WI38 (cell line): Measurements from ENCODE around the gene GYS2.

Experiments used
- H3K4me3 ChIP-seq: 2 replicates; pipeline ENCODE4 v1.5.1; 2011; ENCODE audit warnings: low read depth, mild to moderate bottlenecking, control low read depth, low read length
- TF ChIP-seq, protein P1 (sequence below): IDR thresholded peaks from 2 replicates; pipeline ENCODE4 v1.5.1; 2012; ENCODE audit warnings: low read depth, mild to moderate bottlenecking, control low read depth, low read length

The GYS2 gene

DNA sequence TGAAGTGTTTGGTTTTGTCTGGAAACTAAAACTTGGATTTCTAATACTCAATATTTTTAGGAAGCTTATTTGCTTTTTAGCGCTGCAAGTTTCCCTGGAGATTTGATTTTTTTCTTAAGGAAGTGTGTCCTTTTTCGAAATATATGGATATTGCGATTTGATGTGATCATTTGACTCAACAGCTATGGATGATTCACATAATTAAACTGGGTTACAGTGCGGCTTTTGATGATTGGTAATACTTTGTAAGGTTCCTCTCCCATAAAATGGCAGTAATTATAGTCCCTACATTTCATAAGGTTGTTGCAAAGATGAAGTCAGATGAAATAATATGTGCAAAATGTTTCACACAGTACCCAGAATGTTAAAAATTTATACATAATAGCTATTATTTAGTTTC is 39.9 kb upstream of the GYS2 start:
- H3K4me3 ChIP-seq: no peak overlapping the region
- TF ChIP-seq, protein P1, sequence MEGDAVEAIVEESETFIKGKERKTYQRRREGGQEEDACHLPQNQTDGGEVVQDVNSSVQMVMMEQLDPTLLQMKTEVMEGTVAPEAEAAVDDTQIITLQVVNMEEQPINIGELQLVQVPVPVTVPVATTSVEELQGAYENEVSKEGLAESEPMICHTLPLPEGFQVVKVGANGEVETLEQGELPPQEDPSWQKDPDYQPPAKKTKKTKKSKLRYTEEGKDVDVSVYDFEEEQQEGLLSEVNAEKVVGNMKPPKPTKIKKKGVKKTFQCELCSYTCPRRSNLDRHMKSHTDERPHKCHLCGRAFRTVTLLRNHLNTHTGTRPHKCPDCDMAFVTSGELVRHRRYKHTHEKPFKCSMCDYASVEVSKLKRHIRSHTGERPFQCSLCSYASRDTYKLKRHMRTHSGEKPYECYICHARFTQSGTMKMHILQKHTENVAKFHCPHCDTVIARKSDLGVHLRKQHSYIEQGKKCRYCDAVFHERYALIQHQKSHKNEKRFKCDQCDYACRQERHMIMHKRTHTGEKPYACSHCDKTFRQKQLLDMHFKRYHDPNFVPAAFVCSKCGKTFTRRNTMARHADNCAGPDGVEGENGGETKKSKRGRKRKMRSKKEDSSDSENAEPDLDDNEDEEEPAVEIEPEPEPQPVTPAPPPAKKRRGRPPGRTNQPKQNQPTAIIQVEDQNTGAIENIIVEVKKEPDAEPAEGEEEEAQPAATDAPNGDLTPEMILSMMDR: no peak

DNA sequence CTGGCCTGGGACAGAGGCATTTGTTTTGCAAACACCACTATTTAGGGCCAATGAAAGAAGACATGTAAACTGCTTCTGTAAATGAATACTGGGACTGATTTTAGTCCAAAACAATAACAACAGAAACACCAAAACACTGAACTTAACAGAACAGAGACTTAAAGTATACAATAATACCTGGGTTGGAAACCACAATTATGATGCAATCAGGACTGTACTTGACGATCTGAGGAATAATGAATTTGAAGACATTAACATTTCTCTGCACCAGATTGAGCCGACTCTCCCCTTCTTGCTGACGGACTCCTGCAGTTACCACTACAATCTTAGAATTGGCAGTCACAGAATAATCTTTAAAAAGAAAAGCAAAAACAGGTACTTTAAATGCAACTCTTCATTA is 39.1 kb upstream of the GYS2 start:
- H3K4me3 ChIP-seq: no peak overlapping the region
- TF ChIP-seq, protein P1: no peak

DNA sequence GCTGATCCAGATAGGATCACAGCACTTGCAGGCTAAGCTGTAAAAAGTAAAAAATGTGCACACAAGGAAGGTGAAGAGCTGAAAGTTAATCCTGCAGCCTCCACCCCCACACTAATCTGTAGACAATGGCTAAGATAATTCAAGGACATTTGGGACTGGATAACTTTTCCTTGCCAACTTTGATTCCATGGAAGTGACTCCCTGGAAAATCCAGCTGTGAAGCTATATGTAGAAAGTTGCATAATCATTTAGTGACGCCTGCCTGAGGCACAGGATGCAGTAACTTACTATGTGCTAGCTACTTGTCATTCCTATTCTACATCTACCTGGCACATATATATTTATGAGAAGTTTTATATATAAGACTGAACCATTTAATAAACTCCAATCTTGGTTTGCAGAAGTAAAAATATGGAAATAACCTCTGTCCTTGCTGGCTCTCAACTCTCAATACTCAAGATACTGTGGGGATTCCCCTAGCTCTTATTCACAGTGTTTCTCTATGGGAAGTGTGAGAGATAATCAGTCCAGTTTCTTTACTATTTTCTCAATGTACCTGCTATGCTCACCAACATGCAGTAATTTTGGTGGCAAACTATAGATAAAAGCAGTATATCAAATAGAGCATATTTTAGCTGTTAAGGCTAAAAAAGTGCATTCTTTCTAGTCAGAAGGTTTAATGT is 38.2 kb upstream of the GYS2 start:
- TF ChIP-seq, protein P1: no peak
- no peak overlapping the region for H3K4me3 ChIP-seq

DNA sequence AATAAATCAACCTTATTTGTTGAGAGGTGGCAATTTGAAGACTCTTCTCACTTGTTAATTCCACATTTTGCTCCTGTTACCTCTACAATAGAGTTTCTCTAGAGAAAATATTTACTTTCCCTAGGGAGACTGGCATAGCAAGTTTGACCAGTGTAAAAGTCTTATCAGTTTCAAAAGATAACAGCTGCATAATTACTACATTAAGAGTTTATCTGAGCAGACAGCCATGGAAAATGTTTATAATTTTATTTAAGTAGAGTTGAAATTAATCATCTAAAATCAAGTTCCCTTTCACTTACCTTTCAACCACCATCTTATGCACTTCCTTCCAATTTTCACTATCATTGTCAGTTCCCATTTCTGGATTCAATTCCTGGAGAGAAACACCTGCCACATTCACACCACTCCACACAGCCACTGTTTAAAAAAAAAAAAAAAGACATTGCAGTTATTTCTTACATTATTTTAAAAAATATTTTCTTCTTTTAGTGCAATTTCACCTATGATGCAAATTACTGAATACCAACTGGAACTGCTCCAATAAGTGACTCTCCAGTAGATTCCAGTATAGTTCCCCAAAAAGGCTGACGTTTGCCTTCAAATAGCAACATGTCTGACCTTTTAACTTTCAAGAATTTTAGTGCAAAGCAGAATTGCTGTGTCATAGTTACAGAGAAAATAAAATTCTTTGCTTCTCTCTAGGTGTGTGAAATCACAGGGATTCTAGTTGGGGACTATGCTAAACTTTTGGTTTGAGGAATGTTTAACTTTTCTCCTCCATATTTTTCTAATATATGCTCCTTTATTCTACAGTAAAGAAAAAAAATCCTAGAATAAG is 33.6 kb upstream of the GYS2 start:
- TF ChIP-seq, protein P1: no peak
- no peak overlapping the region for H3K4me3 ChIP-seq

DNA sequence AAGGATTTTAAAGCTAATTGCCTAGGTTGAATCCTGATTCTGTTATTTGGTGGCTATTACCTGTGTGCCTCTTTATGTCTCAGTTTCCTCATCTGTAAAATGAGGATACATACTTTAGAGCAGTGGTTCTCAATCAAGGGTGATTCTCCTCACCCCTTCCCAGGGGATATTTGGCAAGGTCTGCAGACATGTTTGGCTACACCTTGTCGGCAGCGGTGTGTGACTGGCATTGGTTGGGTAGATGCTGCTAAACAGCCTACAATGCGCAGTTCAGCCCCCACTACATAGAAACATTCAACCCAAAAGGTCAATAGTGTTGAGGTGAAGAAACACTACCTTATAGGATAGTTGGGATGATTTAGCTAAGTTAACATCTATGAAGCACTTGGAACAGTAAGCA is 29.6 kb upstream of the GYS2 start:
- TF ChIP-seq, protein P1: no peak
- H3K4me3 ChIP-seq: no peak overlapping the region

DNA sequence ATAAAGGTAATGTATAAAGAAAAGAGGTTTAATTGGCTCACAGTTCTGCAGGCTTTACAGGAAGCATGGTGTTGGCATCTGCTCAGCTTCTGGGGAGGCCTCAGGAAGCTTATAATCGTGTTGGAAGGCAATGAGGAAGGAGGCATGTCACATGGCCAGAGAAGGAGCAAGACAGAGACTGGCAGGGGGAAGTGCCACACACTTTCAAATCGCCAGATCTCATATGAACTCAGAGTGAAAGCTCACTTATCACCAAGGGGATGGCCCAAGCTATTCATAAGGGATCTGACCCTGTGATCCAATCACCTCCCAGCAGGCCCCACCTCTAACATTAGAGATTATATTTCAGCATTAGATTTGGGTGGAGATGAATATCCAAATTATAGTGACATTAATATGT is 26.7 kb upstream of the GYS2 start:
- H3K4me3 ChIP-seq: no peak overlapping the region
- TF ChIP-seq, protein P1: no peak

DNA sequence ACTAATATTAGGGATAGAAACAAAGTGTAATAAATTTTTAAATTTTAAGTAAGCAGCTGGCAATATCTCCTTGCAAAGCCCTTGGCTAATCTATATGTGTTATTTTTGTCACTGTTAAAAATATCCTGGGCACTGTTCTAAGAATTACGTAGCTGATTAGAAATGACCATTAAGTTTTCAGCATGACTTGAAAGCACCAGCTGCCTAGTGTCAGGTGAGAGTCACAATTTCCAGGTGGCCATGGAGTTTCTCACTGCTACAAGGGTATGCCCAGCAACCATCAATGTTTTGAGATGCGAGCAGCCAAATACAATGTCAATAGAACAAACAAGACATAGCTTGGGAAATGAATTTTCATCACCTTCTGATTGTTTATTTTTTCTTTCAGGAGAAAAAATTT is 23.3 kb upstream of the GYS2 start:
- TF ChIP-seq, protein P1: no peak

More for the DNA sequence above, 23.3 kb upstream of the GYS2 start:
- no peak overlapping the region for H3K4me3 ChIP-seq
